Putamen (tissue), 1 donor: ENCODE data around the gene ARL17B.
"Not testable (repeated sequence)": the region's sequence is repeated elsewhere in the genome, so short reads cannot be mapped to it uniquely, and the experiment has no call there.

Source experiments
- DNase-seq: peaks from one replicate; pipeline ENCODE4 v3.0.0-alpha.2; 2016; ENCODE audit warnings: low spot score

ARL17B gene

GRCh38 chr17:46290906-46291546, 70.5 kb downstream of the ARL17B start:
- DNase-seq, result peak; percentile 26

GRCh38 chr17:46287587-46287986, 74.0 kb downstream of the ARL17B start:
- not testable (repeated sequence) for DNase-seq

- DNase-seq, result peak; percentile 87
These were observed 74.8 kb downstream of the ARL17B start for GRCh38 chr17:46286764-46287221.

GRCh38 chr17:46285500-46285899, 76.1 kb downstream of the ARL17B start:
- not testable (repeated sequence) for DNase-seq

GRCh38 chr17:46284467-46284866, 77.1 kb downstream of the ARL17B start:
- not testable (repeated sequence) for DNase-seq

- DNase-seq, result not testable (repeated sequence)
These were observed 78.9 kb downstream of the ARL17B start for GRCh38 chr17:46282635-46283034.

- not testable (repeated sequence) for DNase-seq
These were observed 80.2 kb downstream of the ARL17B start for GRCh38 chr17:46281336-46281735.

GRCh38 chr17:46276728-46277479, 84.7 kb downstream of the ARL17B start:
- DNase-seq, result not testable (repeated sequence)

- DNase-seq, result no peak
These were observed 87.3 kb downstream of the ARL17B start for GRCh38 chr17:46274238-46274637.

GRCh38 chr17:46273541-46274236, 87.9 kb downstream of the ARL17B start:
- no peak for DNase-seq

GRCh38 chr17:46270032-46270431, 91.5 kb downstream of the ARL17B start:
- DNase-seq, result no peak

- DNase-seq, result peak; percentile 90
These were observed 94.7 kb downstream of the ARL17B start for GRCh38 chr17:46266656-46267544.

GRCh38 chr17:46266063-46266655, 95.4 kb downstream of the ARL17B start:
- DNase-seq, result peak; percentile 42

GRCh38 chr17:46264456-46265198, 96.9 kb downstream of the ARL17B start:
- DNase-seq, result no peak

GRCh38 chr17:46262271-46262670, 99.3 kb downstream of the ARL17B start:
- no peak for DNase-seq

GRCh38 chr17:46259845-46260661, 101.5 kb downstream of the ARL17B start:
- not testable (repeated sequence) for DNase-seq

GRCh38 chr17:46256369-46256768, 105.2 kb downstream of the ARL17B start:
- not testable (repeated sequence) for DNase-seq

GRCh38 chr17:46254215-46254614, 107.4 kb downstream of the ARL17B start:
- DNase-seq, result not testable (repeated sequence)

GRCh38 chr17:46253722-46254121, 107.8 kb downstream of the ARL17B start:
- not testable (repeated sequence) for DNase-seq

GRCh38 chr17:46252804-46253203, 108.8 kb downstream of the ARL17B start:
- DNase-seq, result not testable (repeated sequence)
